Measurements from ENCODE around the gene KRT82.

- TF ChIP-seq PKNOX1 (IDR thresholded peaks at IDR 0.05) (no peak), CTBP1 (IDR thresholded peaks at IDR 0.05; ENCODE audit: borderline replicate concordance) (no peak), SP1 (IDR thresholded peaks at IDR 0.05) (no peak), ARNT (IDR thresholded peaks at IDR 0.05) (no peak), BHLHE40 (IDR thresholded peaks at IDR 0.05; ENCODE audit: borderline replicate concordance) (no peak), SUZ12 (IDR thresholded peaks at IDR 0.05) (no peak), FOXA1 (IDR thresholded peaks at IDR 0.05) (no peak), L3MBTL2 (conservative IDR thresholded peaks at IDR 0.05) (no peak), TARDBP (IDR thresholded peaks at IDR 0.05) (no peak), HDGF (IDR thresholded peaks at IDR 0.05; ENCODE audit: borderline replicate concordance) (no peak), FOXK2 (IDR thresholded peaks at IDR 0.05) (no peak), FOXM1 (IDR thresholded peaks at IDR 0.05; ENCODE audit: borderline replicate concordance) (no peak), ELF4 (IDR thresholded peaks at IDR 0.05) (no peak), NFRKB (IDR thresholded peaks at IDR 0.05) (no peak)
Observed at GRCh38 chr12:52434760-52435530, 28.8 kb upstream of the KRT82 start.
